GM19452 (cell line): Measurements from ENCODE around the gene AASDHPPT.

Source experiments
- ATAC-seq: cut with Tn5 transposase; IDR thresholded peaks from one replicate; pipeline ENCODE4 v1.9.1; 2021; ENCODE audit not compliant: unreplicated experiment

Gene AASDHPPT

DNA sequence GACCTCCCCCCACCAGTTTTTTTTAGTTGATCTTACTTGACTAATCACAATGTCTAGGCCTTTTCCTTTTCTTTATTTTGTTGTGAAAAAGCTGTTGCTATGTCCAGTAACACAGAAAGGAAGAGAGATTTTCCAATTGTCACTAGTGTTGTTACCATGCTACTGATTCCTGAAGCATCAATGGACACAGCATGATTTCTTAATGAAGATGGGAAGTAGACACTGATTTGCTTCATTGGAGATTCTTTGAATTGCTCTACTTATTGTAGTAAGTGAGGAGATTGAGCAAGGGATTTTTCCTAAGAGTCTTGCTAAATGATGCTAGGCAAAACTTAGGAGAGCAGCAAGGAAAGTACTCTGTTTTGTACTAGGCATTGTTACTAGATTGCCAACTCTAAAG lies 4.6 kb downstream of the AASDHPPT start:
- ATAC-seq = no peak

DNA sequence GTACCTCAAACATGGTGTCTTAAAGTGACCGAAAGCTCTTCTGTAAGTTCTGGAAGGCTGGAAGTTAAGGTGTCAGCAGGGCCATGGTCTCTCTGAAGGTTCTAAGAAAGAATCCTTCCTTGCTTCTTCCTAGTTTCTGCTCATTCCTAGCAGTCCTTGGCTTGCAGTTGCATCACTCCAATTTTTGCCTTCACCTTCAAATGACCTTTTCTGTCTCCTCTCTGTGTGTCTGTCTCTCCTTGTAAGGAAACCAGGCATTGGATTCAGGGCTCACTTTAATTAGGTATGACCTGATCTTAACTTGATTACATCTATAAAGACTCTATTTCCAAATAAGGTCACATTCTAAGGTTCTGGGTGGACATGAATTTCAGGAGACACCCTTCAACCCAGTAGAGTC lies 8.7 kb downstream of the AASDHPPT start:
- ATAC-seq = no peak

DNA sequence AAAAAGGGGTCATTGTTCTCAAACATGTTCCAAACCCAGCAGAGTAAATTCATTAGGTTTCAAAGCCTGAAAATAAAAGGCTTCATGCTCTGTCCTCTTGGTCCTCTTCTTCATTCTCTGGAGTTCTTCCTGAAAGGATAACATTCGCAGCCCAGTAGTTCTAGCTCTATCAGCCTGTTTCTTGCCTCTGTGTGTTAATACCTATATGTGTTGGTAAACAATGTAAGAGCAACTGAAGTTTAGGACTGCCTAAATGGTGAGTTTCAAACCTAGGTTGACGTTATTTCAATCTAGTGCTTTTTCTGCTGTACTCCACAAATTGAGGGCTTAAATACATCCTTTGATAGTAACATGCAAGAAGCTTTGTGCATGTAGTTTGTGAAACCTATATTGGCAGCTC lies 9.4 kb downstream of the AASDHPPT start:
- no peak for ATAC-seq

DNA sequence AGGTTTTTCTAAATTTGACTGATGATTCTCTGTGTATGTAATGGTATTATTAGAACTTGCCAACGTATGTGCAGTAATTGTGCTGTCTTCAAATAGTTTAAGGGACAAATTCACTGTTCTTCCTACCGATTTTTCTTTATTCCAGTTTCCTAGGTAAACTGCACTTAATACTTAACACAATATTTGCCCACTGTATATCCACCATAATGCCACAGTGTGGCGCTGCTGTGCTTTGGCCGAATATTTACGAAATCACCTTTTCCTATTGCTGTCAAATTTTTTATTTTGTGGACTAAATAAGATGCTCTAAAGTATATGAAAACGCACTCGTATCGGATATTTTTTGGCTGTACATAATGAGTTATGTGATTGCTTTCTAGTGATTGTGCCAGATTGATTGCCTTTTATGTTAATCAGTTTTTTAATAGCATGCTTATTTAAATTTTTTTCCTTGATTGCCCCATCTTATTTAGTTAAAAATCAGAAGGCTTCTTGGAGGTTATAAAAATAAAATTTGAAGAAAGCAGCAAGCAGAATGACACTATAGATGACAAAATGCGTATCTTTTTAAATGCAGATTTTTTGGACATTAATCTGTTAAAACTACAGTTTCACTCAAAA lies 10.5 kb downstream of the AASDHPPT start:
- ATAC-seq = no peak

DNA sequence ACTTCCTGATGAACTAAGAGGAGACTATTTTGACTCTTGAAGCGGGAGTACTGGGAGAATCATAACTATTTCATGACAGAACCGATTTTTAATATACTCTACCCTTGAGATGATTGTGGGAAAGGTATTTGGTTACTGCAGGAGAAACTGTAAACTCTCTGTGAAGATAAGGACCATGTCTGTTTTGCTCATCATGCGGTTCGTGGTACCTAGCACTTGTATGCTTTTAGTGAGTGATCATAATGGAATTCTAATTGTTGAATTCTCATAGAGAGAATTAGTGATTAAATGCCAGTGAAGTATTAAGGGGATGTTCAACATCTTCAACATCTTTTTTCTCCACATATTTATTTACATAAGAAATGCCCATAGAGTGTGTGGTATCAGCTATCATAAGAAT lies 11.4 kb downstream of the AASDHPPT start:
- no peak for ATAC-seq

DNA sequence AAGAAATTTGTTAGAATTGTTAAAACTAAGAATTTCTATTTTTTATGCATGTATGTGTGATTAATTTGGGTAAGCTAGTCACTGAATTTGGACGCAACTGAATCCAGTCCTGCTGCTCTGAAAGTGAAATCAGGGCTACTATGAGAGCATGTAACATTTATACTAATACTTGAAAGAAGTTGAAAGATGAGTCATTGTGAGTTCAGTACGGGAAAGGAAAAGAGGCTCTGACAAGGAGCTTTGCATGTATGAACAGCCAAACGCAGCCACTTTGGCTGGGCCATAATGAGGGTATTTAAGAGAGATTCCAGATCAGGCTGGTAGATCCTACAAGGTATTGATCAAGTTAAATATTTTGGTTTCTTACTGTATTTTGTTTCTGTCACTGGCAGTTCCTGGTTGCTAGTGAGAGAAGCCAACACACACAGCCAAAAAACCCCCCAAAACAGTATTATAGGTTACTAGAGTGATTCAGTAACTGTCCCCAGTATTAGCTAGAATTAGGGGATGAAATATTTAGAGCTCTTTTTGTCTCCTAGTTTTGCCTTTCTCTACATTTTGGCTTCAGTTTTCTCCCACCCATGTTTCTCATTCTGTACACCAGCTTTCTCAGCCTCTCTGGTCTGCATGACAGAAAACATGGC lies 14.1 kb downstream of the AASDHPPT start:
- peak; percentile 97 for ATAC-seq

DNA sequence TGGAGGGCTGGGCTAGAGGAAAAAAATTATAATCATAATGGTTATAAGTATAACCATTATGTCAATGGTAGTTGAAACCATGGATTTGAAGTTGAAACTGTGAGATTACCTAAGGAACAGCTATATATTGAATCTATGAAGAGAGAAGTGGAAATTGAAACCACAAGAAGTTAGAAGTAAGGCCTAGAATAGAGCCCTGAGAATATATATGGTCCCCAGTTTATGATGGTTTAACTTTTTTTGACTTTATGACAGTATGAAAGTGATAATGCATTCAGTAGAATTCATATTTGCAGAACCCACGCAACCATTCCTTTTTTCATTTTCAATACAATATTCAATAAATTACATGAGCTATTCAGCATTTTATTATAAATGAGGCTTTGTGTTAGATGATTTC lies 15.0 kb downstream of the AASDHPPT start:
- no peak for ATAC-seq

DNA sequence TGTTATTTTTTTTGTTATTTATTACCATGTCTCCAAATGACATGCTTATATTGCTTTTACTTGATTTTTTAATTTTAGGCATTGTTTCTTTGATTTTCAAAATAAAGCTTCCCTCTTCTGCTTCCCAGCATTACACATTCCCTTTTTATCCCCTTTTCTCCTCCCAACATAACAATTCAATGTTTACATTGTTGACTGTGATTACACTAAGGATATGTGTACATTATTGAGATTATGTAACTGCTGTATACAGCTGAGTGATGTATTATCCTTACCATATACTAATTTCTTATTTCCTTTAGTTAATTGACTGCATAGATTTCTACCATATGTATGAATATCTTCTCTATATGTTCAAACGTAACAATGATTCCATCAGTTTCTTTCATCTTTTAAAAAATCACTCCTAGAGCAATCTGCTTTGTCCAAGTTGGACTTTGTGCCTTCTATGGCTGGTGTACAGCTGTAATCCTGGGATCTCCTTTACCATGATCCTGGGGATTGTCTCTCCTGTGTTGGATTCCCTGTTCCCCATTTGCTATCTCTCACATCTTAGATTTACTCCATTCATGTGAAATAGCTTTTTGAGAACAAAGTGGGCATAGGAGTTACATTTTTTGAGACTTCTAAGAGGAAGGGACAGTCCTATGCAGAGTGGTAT lies 21.6 kb downstream of the AASDHPPT start:
- no peak for ATAC-seq

DNA sequence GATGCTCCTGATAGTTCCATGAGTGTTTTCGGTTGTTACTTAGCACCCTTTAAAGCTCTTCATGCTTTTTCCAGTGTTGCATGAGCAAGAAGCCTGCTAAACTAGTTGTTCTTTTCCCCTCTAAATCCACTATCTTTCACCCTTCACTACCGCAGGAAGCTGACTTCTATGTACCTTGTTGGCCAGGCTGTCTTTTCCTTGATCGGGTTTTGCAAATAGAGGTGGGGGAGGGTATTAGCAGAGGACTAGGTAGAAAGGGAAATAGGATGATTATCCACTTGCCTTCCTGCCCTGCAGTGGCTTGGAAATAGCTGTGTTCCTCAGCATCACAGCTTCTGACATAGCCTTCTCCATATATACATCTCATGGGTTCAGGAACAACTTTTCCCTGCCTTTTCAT lies 23.9 kb downstream of the AASDHPPT start:
- ATAC-seq = no peak

DNA sequence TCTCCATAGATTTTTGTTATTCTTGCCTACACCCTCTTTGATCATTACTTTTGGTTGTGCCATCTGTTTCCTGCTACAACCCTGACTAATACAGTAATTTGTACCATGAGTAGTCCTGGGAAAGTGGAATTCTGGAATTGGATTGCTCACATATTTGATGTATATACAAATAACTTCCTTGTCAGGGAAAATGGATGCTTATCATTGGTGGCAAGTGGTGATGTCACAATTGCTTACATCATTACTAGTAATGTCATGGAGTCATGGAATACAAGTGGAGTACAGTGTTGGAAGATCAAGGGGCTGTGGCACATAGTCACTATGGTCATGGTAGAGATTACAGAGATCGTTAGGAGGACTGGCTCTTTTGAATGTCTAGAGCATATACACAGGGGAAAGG lies 24.4 kb downstream of the AASDHPPT start:
- ATAC-seq = no peak

DNA sequence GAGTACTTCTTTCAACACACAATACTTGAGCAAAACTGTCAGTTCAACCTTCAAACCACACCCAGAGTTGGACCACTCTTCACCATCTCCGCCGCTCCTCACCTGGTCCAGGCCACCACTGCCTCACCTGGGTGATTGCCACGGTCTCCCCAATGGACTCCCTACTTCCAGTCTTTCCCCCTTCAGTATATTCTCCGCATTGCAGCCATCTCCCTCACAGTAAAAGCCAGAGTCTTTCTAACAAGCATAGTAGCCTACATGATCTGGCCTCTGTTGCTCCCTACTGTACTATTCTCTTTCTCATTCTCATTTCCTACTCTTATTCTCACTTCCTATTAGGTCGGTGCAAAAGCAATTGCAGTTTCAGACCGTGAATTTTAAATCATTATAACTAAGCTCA lies 28.5 kb downstream of the AASDHPPT start:
- ATAC-seq = no peak

DNA sequence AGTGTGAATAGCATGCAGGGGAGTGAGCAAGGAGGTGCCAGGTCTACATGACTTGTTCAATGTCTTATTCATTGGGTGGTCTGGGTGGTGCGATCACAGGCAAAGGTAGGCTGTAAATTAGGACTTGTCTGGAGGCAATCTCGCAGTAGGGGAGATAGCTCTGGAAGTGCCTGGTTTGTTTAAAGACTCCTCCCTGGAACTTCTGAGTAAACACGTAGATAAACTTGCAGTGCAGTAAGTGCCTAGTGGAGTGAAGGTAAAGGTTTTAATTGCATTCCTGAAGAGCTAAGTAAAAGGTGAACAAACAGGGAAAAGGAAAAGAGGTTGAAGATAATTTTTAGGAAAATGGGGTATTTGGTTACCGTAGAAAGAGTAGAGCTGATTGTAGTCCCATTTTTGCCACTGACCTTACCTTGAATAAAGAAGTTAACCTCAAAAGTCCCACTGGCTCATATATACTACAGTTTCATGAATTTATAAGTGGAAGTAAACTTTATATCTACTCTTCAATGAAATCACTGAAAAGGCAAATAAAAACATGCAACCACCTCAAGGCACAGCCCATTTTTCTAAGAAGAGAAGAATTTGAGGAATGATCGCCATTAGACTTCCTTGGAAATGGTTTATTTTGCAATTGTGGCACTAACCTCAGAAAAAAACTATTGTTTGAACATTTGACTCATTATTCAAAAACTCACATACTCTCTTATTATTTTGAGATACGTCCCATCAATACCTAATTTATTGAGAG lies 44.3 kb downstream of the AASDHPPT start:
- no peak for ATAC-seq

DNA sequence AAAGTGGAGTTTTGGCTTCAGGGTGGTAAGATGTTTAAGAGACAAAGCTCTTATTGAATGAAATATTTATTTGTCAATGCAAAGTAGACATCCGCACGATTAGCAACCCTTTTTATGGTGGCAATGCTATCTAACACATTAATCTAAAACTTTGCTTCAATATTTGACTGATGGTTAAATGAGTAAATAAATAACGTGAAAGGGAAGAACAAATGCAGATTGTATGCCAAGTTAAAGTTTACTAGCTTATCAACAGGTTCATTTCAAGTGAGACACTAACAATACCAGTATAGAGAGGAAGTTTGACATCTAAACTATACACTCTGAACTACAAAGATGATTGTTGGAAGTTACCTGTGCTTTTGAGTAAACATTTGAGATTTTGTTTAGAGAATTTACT lies 50.1 kb downstream of the AASDHPPT start:
- no peak for ATAC-seq

DNA sequence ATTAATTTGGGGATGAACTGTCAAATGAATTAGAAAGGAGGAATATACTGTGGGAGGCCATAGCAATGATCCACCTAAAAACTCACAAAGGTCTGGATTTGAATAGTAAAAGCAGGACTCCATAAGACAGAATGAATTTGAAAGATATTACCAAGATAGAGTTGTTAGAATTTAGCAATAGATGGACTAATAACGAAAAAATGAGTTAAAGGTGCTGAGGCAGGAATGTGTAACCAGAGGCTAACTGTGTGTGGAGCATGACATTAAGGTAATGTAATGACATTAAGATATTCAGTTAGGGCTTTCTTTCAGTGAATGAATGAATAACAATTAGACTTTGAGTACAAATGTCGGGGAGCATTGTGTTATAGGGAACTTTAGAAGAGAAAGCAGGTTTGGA lies 51.3 kb downstream of the AASDHPPT start:
- no peak for ATAC-seq

DNA sequence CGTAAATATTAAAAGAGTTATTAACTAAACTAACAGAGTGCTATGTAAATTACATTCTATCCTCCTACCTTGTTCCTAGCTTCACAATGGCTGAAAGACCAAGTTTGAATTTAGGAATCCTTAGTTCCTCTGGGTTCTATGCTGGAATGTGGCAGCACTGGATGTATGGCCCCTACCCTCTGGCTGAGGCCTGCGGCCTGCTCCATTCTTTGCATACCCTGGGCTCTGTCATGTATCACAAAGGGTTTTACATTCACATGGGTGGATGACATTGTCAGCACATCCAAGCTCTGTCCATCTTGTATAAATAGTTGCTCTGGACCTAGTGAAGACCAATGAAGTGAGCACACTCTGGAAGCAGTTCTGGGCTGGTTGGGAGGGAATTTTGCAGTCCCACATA lies 54.5 kb downstream of the AASDHPPT start:
- ATAC-seq = no peak

DNA sequence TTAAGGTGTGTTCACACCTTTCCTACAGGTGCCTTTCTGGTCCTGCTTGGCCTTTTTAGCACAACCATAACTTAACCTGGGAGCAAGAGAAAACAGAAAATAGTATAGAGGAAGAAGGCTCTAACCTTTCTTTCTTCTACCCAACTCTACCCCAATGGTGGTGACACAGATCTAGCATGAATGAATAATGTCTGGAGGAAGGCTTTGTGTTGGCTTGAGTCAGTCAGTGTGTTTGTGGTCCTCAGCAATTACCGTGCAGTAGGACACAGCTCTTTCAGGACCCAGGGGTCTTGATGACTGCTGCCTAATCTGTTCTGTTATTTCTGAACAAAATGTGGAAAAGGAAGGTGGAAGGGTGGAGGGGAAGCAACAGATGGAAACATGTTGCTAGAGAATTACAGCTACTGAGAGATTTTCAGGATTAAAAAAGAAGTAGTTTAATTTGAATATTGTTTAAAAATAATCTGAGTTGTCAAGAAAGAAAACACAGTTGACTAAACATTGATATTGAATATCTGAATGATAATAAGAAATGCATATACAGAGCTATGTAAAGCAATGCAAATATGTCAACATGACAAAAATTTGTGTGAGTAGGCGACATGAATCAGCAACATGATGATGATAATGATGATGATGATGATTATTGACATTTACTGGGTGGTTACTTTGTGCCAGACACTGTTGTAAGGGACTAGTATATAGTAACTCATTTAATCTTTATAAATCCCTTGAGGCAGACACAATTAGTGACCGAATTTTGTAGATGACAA lies 55.3 kb downstream of the AASDHPPT start:
- no peak for ATAC-seq

DNA sequence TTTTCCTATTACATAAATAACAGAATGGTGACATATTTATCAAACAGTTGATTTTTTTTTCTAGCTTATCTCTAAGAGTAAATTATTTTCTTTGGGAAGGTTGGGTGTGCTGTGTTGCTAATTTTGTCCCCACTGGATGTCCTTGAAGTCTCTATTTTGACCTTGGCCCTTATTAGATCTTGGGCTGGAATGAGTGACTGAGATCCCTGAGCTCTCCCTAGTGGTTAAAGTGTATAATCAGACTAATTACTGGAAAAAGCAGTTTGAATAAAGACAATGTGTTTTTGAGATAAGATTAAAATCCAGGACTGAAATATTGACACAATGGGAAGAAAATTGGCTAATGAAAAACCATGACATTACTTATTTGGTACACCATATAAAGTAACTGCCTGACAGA lies 56.1 kb downstream of the AASDHPPT start:
- ATAC-seq = no peak

DNA sequence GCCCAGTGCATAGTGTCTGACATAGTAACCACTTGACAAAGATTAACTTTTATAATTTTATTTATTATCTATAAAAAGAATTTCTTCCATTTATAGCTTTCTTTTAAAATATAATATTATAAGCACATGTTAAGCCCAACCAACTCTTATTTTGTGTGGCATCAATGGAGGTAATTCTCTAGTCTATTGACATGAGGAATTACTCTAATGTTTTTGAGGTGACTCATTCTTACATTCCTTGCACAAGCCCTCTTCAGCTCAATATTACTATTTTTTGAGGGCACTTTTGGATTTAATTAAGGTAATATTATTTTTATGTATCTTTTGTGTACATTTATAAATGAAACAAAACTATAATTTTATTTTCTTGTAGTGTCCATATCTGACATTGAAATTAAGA lies 59.6 kb downstream of the AASDHPPT start:
- no peak for ATAC-seq

DNA sequence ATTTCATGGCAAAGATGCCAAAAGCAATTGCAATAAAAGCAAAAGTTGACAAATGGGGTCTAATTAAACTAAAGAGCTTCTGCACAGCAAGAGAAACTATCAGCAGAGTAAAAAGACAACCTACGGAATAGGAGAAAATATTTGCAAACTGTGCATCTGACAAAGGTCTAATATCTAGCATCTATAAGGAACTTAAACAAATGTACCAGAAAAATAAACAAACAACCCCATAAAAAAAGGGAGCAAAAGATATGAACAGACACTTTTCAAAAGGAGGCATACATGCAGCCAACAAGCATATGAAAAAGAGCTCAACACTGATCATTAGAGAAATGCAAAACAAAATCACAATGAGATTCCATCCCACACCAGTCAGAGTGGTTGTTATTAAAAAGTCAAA lies 60.3 kb downstream of the AASDHPPT start:
- ATAC-seq = no peak
